HEK293 (cell line): Measurements from ENCODE around the gene FBRSL1.

Experiments
- BCL11A ChIP-seq: fragments of 450-650 bp; formaldehyde crosslinking; IDR thresholded peaks from 2 replicates; pipeline ENCODE4 v1.5.1; 2016; ENCODE audit warnings: low read depth, missing biosample characterization, missing genetic modification characterization
- TF ChIP-seq, protein P1 (sequence below): fragments of 450-650 bp; formaldehyde crosslinking; IDR thresholded peaks from 2 replicates; pipeline ENCODE4 v1.5.1; 2016; ENCODE audit warnings: missing biosample characterization, missing genetic modification characterization
- TF ChIP-seq, protein P2 (sequence below): fragments of 450-650 bp; formaldehyde crosslinking; IDR thresholded peaks from 2 replicates; pipeline ENCODE4 v1.5.1; 2016; ENCODE audit warnings: missing biosample characterization, missing genetic modification characterization
- TF ChIP-seq, protein P3 (sequence below): fragments of 450-650 bp; IDR thresholded peaks from 2 replicates; pipeline ENCODE4 v1.5.1; 2018; ENCODE audit warnings: missing biosample characterization, missing genetic modification characterization

DNA sequence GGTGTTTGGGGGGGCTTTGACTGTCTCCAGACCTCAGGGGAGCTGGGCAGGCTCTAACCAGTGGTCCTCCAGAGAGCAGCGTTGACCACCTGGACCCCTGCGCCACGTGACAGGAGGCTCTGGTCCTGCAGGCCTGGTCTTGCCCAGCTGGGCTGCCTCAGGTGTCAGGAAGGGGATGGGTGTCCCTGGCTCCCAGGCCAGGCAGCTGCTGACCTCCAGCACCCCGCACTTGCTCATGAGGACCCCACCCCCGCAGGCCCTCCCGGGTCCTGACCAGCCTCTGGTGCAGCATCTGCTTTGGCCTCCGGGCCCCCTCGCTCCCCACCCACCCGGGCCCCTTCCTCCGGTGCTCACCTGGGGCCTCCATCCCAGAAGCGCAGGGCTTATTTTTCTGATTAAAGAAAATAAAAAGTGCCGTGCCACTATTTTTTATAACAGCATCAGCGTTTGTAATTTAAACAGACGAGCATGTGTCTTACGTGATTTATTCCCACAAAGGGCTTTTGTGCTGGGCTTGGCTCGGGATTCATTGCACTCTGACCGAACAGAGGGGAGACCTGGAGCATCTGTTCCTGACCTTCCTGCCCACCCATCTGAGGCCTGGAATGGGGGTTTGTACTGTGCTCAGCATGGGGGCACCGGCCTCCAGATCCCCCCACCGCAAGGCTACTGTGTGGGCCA, 21.7 kb downstream of the FBRSL1 start:
- no peak for TF ChIP-seq BCL11A (tag by site-specific recombination)
- TF ChIP-seq, protein P1, sequence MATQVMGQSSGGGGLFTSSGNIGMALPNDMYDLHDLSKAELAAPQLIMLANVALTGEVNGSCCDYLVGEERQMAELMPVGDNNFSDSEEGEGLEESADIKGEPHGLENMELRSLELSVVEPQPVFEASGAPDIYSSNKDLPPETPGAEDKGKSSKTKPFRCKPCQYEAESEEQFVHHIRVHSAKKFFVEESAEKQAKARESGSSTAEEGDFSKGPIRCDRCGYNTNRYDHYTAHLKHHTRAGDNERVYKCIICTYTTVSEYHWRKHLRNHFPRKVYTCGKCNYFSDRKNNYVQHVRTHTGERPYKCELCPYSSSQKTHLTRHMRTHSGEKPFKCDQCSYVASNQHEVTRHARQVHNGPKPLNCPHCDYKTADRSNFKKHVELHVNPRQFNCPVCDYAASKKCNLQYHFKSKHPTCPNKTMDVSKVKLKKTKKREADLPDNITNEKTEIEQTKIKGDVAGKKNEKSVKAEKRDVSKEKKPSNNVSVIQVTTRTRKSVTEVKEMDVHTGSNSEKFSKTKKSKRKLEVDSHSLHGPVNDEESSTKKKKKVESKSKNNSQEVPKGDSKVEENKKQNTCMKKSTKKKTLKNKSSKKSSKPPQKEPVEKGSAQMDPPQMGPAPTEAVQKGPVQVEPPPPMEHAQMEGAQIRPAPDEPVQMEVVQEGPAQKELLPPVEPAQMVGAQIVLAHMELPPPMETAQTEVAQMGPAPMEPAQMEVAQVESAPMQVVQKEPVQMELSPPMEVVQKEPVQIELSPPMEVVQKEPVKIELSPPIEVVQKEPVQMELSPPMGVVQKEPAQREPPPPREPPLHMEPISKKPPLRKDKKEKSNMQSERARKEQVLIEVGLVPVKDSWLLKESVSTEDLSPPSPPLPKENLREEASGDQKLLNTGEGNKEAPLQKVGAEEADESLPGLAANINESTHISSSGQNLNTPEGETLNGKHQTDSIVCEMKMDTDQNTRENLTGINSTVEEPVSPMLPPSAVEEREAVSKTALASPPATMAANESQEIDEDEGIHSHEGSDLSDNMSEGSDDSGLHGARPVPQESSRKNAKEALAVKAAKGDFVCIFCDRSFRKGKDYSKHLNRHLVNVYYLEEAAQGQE (tag by site-specific recombination): no peak
- TF ChIP-seq, protein P2, sequence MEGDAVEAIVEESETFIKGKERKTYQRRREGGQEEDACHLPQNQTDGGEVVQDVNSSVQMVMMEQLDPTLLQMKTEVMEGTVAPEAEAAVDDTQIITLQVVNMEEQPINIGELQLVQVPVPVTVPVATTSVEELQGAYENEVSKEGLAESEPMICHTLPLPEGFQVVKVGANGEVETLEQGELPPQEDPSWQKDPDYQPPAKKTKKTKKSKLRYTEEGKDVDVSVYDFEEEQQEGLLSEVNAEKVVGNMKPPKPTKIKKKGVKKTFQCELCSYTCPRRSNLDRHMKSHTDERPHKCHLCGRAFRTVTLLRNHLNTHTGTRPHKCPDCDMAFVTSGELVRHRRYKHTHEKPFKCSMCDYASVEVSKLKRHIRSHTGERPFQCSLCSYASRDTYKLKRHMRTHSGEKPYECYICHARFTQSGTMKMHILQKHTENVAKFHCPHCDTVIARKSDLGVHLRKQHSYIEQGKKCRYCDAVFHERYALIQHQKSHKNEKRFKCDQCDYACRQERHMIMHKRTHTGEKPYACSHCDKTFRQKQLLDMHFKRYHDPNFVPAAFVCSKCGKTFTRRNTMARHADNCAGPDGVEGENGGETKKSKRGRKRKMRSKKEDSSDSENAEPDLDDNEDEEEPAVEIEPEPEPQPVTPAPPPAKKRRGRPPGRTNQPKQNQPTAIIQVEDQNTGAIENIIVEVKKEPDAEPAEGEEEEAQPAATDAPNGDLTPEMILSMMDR (tag by site-specific recombination): no peak
- TF ChIP-seq, protein P3, sequence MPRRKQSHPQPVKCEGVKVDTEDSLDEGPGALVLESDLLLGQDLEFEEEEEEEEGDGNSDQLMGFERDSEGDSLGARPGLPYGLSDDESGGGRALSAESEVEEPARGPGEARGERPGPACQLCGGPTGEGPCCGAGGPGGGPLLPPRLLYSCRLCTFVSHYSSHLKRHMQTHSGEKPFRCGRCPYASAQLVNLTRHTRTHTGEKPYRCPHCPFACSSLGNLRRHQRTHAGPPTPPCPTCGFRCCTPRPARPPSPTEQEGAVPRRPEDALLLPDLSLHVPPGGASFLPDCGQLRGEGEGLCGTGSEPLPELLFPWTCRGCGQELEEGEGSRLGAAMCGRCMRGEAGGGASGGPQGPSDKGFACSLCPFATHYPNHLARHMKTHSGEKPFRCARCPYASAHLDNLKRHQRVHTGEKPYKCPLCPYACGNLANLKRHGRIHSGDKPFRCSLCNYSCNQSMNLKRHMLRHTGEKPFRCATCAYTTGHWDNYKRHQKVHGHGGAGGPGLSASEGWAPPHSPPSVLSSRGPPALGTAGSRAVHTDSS (tag by site-specific recombination): no peak
